Erythroblast (primary cell): ENCODE results near the gene TULP1.

ENCODE experiments used
- GATA1 ChIP-seq: IDR thresholded peaks from 2 replicates; pipeline ENCODE4 v1.6.1; 2011; ENCODE audit warnings: low read depth, mild to moderate bottlenecking, control low read depth, low read length, moderate library complexity
- POLR2A ChIP-seq: IDR thresholded peaks from 2 replicates; pipeline ENCODE4 v1.6.1; 2011; ENCODE audit warnings: mild to moderate bottlenecking, low read length

DNA sequence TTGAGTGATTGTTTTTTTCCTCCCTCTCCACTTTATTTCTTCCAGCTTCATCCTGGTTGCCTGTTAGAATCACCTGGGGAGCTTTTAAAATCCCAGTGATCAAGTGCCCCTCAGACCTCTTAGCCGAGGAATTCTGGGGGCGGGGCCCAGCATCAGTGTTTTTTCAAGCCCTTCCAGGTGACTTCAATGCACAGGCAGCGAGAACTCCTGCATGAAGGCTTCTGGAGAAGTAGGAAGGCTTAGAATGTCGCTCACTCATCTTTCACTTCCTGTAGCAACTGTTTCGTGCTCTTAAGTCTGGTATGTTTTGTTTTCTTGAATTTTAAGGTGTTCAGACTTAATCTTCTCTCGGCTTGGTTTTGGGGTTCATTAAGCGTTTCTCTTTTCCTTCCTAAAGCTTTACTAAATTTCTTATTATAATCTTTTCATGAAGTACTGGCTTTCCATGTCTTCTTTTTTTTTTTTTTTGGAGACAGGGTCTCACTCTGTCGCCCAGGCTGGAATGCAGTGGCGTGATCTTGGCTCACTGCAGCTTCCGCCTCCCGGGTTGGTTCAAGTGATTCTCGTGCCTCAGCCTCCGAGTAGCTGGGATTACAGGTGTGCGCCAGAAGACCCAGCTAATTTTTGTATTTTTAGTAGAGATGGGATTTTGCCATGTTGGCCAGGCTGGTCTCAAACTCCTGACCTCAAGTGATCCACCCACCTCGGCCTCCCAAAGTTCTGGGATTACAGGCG lies 30.9 kb upstream of the TULP1 start:
- TF ChIP-seq POLR2A (no peak), GATA1 (no peak)
